Skeletal muscle tissue (tissue), 4 donors: ENCODE data around the gene CCDC188. TPM values are rescaled to one million over a fixed set of nuclear protein-coding genes. Genes with fewer than 3 reads are reported as not detected.

Source experiments
- H3K27ac ChIP-seq: one replicate; pipeline ENCODE4 v1.7.0; 2013; ENCODE audit warnings: mild to moderate bottlenecking, low read depth, low read length, inconsistent platforms
- H3K27me3 ChIP-seq, 3 donors: one replicate each; pipeline ENCODE4 v1.7.0; 2013; ENCODE audit warnings: low read length in 3 of 3; ENCODE audit not compliant: control insufficient read depth in 3 of 3, insufficient read depth in 3 of 3
- H3K36me3 ChIP-seq, 3 donors: one replicate each; pipeline ENCODE4 v1.7.0; 2013; ENCODE audit warnings: low read length in 3 of 3; ENCODE audit not compliant: control insufficient read depth in 3 of 3, insufficient read depth in 3 of 3
- H3K4me1 ChIP-seq, 3 donors: one replicate each; pipeline ENCODE4 v1.7.0; 2013; ENCODE audit warnings: low read length in 3 of 3, mild to moderate bottlenecking in 3 of 3; ENCODE audit not compliant: control insufficient read depth in 3 of 3, insufficient read depth in 3 of 3
- H3K4me3 ChIP-seq, 3 donors: one replicate each; pipeline ENCODE4 v1.7.0; 2013; ENCODE audit warnings: low read length in 3 of 3
- H3K9ac ChIP-seq, 3 donors: one replicate each; pipeline ENCODE4 v1.7.0; 2013; ENCODE audit warnings: low read length in 3 of 3, mild to moderate bottlenecking in 3 of 3, moderate library complexity in 2 of 3, low read depth in 1 of 3
- H3K9me3 ChIP-seq, 3 donors: one replicate each; pipeline ENCODE4 v1.7.0; 2013; ENCODE audit warnings: low read length in 3 of 3; ENCODE audit not compliant: control insufficient read depth in 3 of 3
- total RNA-seq: library from RNA; depleted of rRNA; stranded (reverse); fragments of >200 nt; gene quantifications from one replicate; pipeline ENCODE4 v1.2.3, GENCODE V29; 2014
- donor health status: Osteomylitis.

CCDC188 gene
- total RNA-seq, 1 donor from 2014 or later, result not detected

GRCh38 chr22:20112623-20113511, 38.0 kb downstream of the CCDC188 start:
- no peaks in the 10 kb centered on the region for H3K9me3 ChIP-seq
- H3K27ac ChIP-seq, result peak overlapping the region; percentile 19
- H3K27me3 ChIP-seq, result no peaks in the 10 kb centered on the region
- H3K36me3 ChIP-seq, result peaks cover 55 to 68% (median 62%) of the 10 kb centered on the region in 3 donors
- H3K4me1 ChIP-seq, result peaks cover 16 to 38% (median 30%) of the 10 kb centered on the region in 3 donors
- H3K9ac ChIP-seq, result no peak overlapping the region
- H3K4me3 ChIP-seq, result no peak overlapping the region

- Histone ChIP-seq H3K27ac (peak overlapping the region; percentile 19), H3K36me3 (peaks cover 63 to 76% (median 71%) of the 10 kb centered on the region in 3 donors), H3K9ac (peak overlapping the region in 2 of 3 donors; percentile 23 to 62), H3K27me3 (no peaks in the 10 kb centered on the region), H3K4me3 (no peak overlapping the region), H3K4me1 (peaks cover 21 to 45% (median 37%) of the 10 kb centered on the region in 3 donors), H3K9me3 (no peaks in the 10 kb centered on the region)
These were observed 38.9 kb downstream of the CCDC188 start for GRCh38 chr22:20111689-20112622.

- Histone ChIP-seq H3K9me3 (no peaks in the 10 kb centered on the region), H3K36me3 (peaks cover 71 to 84% (median 79%) of the 10 kb centered on the region in 3 donors), H3K27ac (no peak overlapping the region), H3K4me1 (peaks cover 24 to 45% (median 41%) of the 10 kb centered on the region in 3 donors), H3K9ac (peak overlapping the region in 2 of 3 donors; percentile 23 to 25), H3K4me3 (no peak overlapping the region), H3K27me3 (no peaks in the 10 kb centered on the region)
These were observed 39.7 kb downstream of the CCDC188 start for GRCh38 chr22:20111045-20111688.

- Histone ChIP-seq H3K4me1 (peaks cover 24 to 45% (median 41%) of the 10 kb centered on the region in 3 donors), H3K4me3 (no peak overlapping the region), H3K9ac (peak overlapping the region in 1 of 3 donors; percentile 25), H3K27me3 (no peaks in the 10 kb centered on the region), H3K9me3 (no peaks in the 10 kb centered on the region), H3K27ac (no peak overlapping the region), H3K36me3 (peaks cover 78 to 82% (median 79%) of the 10 kb centered on the region in 3 donors)
These were observed 40.4 kb downstream of the CCDC188 start for GRCh38 chr22:20110359-20110985.

- Histone ChIP-seq H3K9ac (no peak overlapping the region), H3K4me3 (no peak overlapping the region), H3K36me3 (peaks cover 80 to 87% (median 81%) of the 10 kb centered on the region in 3 donors)
These were observed 41.2 kb downstream of the CCDC188 start for GRCh38 chr22:20109411-20110358.

GRCh38 chr22:20108757-20109230, 42.1 kb downstream of the CCDC188 start:
- H3K4me3 ChIP-seq, result no peak overlapping the region
- peaks cover 28 to 46% (median 44%) of the 10 kb centered on the region in 3 donors for H3K4me1 ChIP-seq

More at GRCh38 chr22:20109411-20110358, 41.2 kb downstream of the CCDC188 start:
- H3K27me3 ChIP-seq, result no peaks in the 10 kb centered on the region
- no peaks in the 10 kb centered on the region for H3K9me3 ChIP-seq
- H3K27ac ChIP-seq, result no peak overlapping the region
- H3K4me1 ChIP-seq, result peaks cover 24 to 45% (median 41%) of the 10 kb centered on the region in 3 donors

GRCh38 chr22:20107951-20108756, 42.7 kb downstream of the CCDC188 start:
- Histone ChIP-seq H3K36me3 (peaks cover 71 to 78% (median 76%) of the 10 kb centered on the region in 3 donors), H3K27me3 (no peaks in the 10 kb centered on the region), H3K4me1 (peaks cover 31 to 48% (median 48%) of the 10 kb centered on the region in 3 donors), H3K9me3 (no peaks in the 10 kb centered on the region), H3K27ac (no peak overlapping the region), H3K4me3 (no peak overlapping the region), H3K9ac (no peak overlapping the region)

More at GRCh38 chr22:20108757-20109230, 42.1 kb downstream of the CCDC188 start:
- H3K27ac ChIP-seq, result no peak overlapping the region
- no peaks in the 10 kb centered on the region for H3K9me3 ChIP-seq
- H3K27me3 ChIP-seq, result no peaks in the 10 kb centered on the region
- no peak overlapping the region for H3K9ac ChIP-seq
- H3K36me3 ChIP-seq, result peaks cover 75 to 82% (median 77%) of the 10 kb centered on the region in 3 donors

- H3K4me3 ChIP-seq, result no peak overlapping the region
- H3K4me1 ChIP-seq, result peaks cover 31 to 48% (median 48%) of the 10 kb centered on the region in 3 donors
- peaks cover 67 to 72% (median 72%) of the 10 kb centered on the region in 3 donors for H3K36me3 ChIP-seq
- no peaks in the 10 kb centered on the region for H3K27me3 ChIP-seq
- peak overlapping the region; percentile 64 for H3K27ac ChIP-seq
- H3K9ac ChIP-seq, result peak overlapping the region in 1 of 3 donors; percentile 79
- no peaks in the 10 kb centered on the region for H3K9me3 ChIP-seq
These were observed 43.4 kb downstream of the CCDC188 start for GRCh38 chr22:20107471-20107901.
